Type B pancreatic cell (in vitro differentiated cells): Measurements from ENCODE around the gene IRX3. TPM values are rescaled to one million over a fixed set of nuclear protein-coding genes. Genes with fewer than 3 reads are reported as not detected.

Experiments used
- DNase-seq: peaks from one replicate; pipeline ENCODE4 v3.0.0; 2021; ENCODE audit warnings: mixed read lengths; ENCODE audit not compliant: unreplicated experiment; ENCODE audit errors: extremely low spot score
- H3K27ac Mint-ChIP-seq: 2 replicates; pipeline ENCODE4 v1.8.0; 2021; ENCODE audit warnings: mild to moderate bottlenecking, mixed read lengths
- H3K27me3 Mint-ChIP-seq: 2 replicates; pipeline ENCODE4 v1.8.0; 2021; ENCODE audit warnings: mixed read lengths
- H3K36me3 Mint-ChIP-seq: 2 replicates; pipeline ENCODE4 v1.8.0; 2021; ENCODE audit warnings: mixed read lengths
- H3K4me1 Mint-ChIP-seq: one replicate; pipeline ENCODE4 v1.8.0; 2021; ENCODE audit warnings: mixed read lengths; ENCODE audit not compliant: unreplicated experiment
- H3K4me3 Mint-ChIP-seq: 2 replicates; pipeline ENCODE4 v1.8.0; 2021; ENCODE audit warnings: mild to moderate bottlenecking, mixed read lengths
- H3K9me3 Mint-ChIP-seq: 2 replicates; pipeline ENCODE4 v1.8.0; 2021; ENCODE audit warnings: mixed read lengths
- total RNA-seq: library from RNA; stranded (reverse); gene quantifications from 2 replicates; pipeline ENCODE4 v1.2.1, GENCODE V29; 2021; ENCODE audit warnings: low replicate concordance
- TF ChIP-seq, protein P1 (sequence below): fragments of 200-600 bp; sonication (generic); conservative IDR thresholded peaks from 2 replicates; pipeline ENCODE4 v1.5.0; 2021; ENCODE audit warnings: antibody characterized with exemption, mild to moderate bottlenecking

Gene IRX3
- total RNA-seq, 1 donor from 2014 or later: 30.7 TPM

GRCh38 chr16:54326266-54326662, 39.7 kb upstream of the IRX3 start:
- H3K27me3 Mint-ChIP-seq: peaks cover 24% of the 10 kb centered on the region
- H3K4me1 Mint-ChIP-seq: no peaks in the 10 kb centered on the region
- H3K36me3 Mint-ChIP-seq: no peaks in the 10 kb centered on the region
- no peak for DNase-seq
- TF ChIP-seq, protein P1, sequence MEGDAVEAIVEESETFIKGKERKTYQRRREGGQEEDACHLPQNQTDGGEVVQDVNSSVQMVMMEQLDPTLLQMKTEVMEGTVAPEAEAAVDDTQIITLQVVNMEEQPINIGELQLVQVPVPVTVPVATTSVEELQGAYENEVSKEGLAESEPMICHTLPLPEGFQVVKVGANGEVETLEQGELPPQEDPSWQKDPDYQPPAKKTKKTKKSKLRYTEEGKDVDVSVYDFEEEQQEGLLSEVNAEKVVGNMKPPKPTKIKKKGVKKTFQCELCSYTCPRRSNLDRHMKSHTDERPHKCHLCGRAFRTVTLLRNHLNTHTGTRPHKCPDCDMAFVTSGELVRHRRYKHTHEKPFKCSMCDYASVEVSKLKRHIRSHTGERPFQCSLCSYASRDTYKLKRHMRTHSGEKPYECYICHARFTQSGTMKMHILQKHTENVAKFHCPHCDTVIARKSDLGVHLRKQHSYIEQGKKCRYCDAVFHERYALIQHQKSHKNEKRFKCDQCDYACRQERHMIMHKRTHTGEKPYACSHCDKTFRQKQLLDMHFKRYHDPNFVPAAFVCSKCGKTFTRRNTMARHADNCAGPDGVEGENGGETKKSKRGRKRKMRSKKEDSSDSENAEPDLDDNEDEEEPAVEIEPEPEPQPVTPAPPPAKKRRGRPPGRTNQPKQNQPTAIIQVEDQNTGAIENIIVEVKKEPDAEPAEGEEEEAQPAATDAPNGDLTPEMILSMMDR: no peak
- H3K9me3 Mint-ChIP-seq: no peaks in the 10 kb centered on the region
- H3K27ac Mint-ChIP-seq: no peak overlapping the region
- no peak overlapping the region for H3K4me3 Mint-ChIP-seq

GRCh38 chr16:54325616-54326265, 39.2 kb upstream of the IRX3 start:
- H3K27me3 Mint-ChIP-seq: peaks cover 19% of the 10 kb centered on the region
- TF ChIP-seq, protein P1: no peak
- H3K9me3 Mint-ChIP-seq: no peaks in the 10 kb centered on the region
- peaks cover 1% of the 10 kb centered on the region for H3K4me1 Mint-ChIP-seq
- no peak for DNase-seq
- no peaks in the 10 kb centered on the region for H3K36me3 Mint-ChIP-seq
- H3K27ac Mint-ChIP-seq: no peak overlapping the region
- H3K4me3 Mint-ChIP-seq: no peak overlapping the region

GRCh38 chr16:54324716-54325115, 38.1 kb upstream of the IRX3 start:
- no peak for DNase-seq
- Mint-ChIP-seq H3K4me1 (peaks cover 8% of the 10 kb centered on the region), H3K27me3 (peaks cover 19% of the 10 kb centered on the region), H3K36me3 (no peaks in the 10 kb centered on the region), H3K27ac (no peak overlapping the region), H3K9me3 (no peaks in the 10 kb centered on the region), H3K4me3 (no peak overlapping the region)
- TF ChIP-seq, protein P1: no peak

DNA sequence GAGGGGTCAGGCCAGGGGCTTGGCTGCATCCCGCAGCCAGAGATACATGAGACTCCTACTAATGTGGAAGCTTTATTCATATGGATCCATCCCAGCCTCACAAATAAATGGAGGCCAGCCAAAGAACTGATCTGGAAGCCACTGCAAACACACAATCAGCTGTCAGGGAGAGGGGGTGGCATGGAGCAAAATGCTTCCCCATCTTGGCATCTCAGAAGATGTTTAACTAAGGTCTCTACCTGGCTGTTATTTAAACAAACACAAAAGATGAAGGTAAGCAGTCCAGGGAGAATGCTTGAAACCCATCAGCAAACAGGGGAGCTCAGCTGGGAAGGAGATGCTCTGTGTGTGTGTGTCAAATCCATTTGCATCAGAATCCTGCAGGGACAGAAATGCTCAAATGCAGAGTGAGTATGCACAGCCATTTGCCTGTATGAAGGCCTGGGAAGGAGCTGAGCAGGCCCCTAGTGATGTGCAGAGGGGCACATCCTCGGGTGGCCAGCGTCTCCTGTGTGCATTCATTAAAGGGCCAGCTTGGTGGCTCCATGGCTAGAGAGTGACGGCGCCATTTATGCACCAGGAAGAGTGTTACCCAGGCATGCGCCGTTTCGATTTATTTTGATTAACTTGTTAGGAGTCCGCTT, 34.2 kb upstream of the IRX3 start:
- Mint-ChIP-seq H3K4me3 (no peak overlapping the region), H3K27ac (no peak overlapping the region), H3K4me1 (peaks cover 8% of the 10 kb centered on the region), H3K27me3 (peaks cover 9% of the 10 kb centered on the region), H3K36me3 (no peaks in the 10 kb centered on the region), H3K9me3 (no peaks in the 10 kb centered on the region)
- no peak for DNase-seq
- TF ChIP-seq, protein P1: no peak

GRCh38 chr16:54318941-54319340, 32.4 kb upstream of the IRX3 start:
- no peaks in the 10 kb centered on the region for H3K9me3 Mint-ChIP-seq
- peaks cover 9% of the 10 kb centered on the region for H3K27me3 Mint-ChIP-seq
- TF ChIP-seq, protein P1: no peak
- peaks cover 8% of the 10 kb centered on the region for H3K4me1 Mint-ChIP-seq
- H3K4me3 Mint-ChIP-seq: no peak overlapping the region
- DNase-seq: no peak
- H3K27ac Mint-ChIP-seq: no peak overlapping the region
- no peaks in the 10 kb centered on the region for H3K36me3 Mint-ChIP-seq
